GM18517 (cell line): Measurements from ENCODE around the gene GPX7.

Experiments used
- ATAC-seq: cut with Tn5 transposase; IDR thresholded peaks from one replicate; pipeline ENCODE4 v1.9.1; 2021; ENCODE audit warnings: mild to moderate bottlenecking, moderate library complexity; ENCODE audit not compliant: unreplicated experiment

The GPX7 gene

DNA sequence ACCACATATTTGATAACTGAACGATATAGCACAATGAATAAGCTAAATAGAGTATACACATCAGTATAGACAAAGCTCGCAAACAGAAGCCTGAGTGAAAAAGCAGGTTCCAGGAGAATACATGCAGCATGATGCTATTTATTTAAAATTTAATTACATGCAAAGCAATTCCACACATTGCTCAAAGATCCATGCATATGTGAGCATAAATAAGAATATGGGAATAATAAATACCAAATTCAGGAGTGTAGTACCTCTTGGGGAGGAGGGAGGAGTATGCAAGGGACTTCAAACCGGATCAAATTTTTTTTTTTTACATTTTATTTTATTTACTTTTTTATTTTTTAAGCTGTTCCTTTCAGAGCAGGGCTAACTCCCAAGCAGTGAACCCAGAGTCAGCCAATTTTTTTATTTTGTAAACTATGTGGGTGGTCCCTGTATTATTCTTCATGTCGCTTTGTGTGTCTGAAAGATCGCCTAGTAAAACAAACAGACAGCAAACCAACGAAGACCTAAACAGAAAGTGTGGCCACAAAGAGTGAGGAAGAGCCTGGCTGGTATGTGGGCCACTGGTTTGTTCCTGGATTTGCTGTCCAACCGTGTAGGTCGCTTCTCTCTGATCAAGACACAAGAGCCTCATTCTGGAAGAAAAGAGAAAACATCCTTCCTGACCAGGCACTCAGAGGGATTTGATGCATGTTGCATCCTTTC, 26.6 kb downstream of the GPX7 start:
- ATAC-seq, result no peak

DNA sequence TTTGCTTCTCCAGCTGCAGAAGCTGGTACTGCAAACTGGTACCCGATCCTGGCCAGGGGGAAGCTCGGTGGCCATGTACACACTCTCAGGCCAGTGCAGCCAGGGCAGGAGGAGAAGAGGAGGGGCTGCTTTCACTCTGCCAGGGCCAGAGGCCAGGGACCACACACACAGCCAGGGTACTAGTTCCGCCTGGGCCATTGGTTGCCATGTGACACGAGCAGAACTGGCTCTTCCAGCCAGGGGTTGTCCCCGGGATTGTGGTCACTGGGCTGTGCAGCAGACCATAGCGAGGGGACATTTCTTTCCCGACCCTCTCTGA, 27.1 kb downstream of the GPX7 start:
- ATAC-seq, result no peak

DNA sequence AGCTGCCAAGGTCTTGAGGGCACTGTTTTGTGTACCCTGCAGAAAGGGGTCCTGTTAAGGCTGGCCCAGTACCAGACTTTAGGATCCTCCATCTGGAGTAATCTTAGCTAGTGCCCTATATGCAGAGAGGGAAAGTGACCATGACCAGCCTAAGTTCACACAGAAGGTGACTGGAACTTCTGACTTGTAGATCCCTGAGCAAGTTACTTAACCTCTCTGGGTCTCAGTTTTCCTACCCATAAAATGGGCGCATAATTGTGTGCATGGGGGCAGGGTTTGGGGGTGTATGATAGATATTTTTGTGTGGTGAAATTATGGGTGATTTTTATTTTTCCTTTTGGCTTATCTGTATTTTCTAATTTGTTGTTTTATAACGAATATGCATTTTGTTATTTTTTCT, 27.5 kb downstream of the GPX7 start:
- no peak for ATAC-seq

DNA sequence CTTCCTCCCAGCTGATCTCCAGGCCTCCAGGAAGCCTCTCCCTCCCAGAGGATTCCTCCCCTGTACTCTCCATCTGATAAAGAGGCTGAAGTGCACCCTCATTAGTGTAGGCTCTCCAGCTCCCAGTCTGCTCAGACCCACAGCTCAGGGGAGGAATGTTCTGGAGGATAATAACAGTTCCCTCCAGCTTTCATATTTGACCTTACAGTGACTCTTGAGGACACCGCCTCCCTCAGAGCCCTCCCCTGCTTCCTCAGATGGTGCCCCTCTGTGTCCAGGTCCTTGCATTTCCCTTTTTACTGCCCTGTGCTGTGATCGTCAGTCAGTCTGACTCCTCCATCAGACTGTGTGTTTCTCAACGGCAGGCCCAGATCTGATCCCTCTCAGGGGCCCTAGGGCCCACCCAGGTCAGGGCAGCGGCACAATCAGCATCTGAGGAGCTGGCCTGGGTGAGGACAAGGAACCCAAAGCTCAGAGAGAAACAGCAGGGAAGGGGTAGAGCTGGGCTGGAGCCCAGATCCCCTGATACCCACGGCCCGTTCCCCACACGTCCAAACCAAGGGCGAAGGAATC, 29.7 kb downstream of the GPX7 start:
- no peak for ATAC-seq

DNA sequence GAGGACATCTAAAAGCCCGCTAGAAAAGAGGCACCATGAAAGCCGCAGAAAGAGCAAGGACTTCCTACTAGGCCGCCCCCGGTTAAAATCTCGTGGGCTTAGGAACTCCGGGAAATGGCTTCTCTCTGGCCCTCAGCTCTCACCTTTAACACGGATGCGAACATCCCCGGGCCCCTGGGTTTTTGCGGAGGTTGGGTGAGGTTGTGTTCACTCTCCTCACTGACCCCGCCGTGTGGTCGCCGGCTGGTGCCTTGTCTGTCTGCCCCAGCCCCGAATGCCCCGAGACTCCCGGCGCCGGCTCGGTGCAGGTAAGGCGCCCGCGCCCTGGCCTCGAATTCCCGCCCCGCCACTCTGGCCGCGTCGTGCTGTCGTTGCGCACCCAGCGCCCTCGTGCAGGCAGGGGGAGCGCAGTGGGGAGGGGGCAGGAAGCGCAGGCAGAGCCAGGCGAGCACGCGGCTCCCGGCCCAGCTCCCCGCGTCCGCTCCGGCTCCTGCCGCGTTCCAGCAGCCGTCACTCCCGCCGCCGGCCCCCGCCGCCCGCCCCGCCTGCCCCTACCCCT, 30.6 kb downstream of the GPX7 start, which contains the start of gene SHISAL2A:
Gene SHISAL2A (plus strand): TSS at position 437 of the 559 bp plus-strand sequence. CDS start 326 bp downstream, outside the sequence.
- no peak for ATAC-seq

DNA sequence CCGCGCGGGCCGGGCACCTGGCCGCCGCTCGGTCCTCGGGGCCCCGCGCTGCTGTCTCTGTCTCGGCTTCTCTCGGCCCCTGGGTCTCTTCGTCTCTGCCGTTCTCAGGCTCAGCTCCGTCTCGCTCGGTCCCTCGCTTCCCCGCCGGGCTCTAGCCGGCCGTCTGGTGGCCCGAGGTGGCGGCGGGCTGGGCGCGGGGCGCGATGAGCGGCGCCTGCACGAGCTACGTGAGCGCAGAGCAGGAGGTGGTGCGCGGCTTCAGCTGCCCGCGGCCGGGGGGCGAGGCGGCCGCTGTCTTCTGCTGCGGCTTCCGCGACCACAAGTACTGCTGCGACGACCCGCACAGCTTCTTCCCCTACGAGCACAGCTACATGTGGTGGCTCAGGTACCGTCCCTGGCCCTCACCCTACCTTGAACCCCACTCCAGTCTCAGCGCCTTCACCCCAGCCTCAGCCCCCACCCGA, 31.2 kb downstream of the GPX7 start:
- no peak for ATAC-seq

DNA sequence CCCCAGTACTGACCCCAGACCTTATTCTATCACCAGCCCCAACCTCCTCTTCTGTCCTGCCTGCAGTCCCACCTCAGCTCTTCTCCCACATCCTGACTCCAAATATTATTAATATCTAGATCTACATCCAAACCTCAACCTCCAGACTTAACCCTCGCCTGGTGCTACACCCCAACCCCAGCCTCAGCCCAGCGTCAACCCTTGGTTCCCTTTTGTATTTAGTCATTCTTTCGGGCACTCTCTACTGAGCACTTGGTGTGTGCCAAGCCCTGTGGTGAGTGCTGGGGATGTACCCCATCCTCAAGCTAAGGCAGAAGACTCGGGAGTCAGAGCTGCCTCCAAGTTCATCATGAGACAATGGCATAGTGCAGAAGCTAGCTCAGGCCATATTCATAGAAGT, 31.9 kb downstream of the GPX7 start:
- no peak for ATAC-seq

DNA sequence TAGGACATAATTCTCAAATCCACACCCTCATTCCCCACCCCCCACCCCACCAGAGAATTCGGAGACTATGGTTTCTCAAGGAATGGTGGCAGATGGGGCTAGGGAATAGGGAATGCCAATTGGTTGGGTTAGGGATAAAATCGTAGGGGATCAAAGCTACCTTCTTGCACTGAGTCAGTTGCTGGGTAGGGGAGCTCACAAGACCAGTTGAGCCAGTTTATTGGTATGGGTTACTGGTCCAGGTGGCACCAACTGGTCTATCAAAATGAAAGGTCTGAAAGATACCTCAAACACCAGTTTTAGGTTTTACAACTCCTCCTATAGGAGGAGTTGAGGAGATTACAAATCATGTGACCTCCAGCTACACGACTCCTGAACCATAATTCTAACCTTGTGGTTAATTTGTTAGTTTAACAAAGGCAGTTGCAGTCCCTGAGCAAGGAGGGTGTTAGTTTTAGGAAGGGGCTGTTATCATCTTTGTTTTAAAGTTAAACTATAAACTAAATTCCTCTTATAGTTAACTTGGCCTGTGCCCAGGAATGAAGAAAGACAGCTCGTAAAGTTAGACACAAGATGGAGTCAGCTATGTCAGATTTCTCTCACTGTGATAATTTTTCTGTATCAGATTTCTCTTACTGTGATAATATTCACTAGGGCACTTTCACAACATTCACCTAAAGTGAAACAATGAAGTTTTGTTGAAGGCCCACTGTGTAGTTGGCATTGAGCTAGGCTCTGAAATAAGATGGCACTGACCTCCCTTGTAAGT, 33.3 kb downstream of the GPX7 start:
- no peak for ATAC-seq

DNA sequence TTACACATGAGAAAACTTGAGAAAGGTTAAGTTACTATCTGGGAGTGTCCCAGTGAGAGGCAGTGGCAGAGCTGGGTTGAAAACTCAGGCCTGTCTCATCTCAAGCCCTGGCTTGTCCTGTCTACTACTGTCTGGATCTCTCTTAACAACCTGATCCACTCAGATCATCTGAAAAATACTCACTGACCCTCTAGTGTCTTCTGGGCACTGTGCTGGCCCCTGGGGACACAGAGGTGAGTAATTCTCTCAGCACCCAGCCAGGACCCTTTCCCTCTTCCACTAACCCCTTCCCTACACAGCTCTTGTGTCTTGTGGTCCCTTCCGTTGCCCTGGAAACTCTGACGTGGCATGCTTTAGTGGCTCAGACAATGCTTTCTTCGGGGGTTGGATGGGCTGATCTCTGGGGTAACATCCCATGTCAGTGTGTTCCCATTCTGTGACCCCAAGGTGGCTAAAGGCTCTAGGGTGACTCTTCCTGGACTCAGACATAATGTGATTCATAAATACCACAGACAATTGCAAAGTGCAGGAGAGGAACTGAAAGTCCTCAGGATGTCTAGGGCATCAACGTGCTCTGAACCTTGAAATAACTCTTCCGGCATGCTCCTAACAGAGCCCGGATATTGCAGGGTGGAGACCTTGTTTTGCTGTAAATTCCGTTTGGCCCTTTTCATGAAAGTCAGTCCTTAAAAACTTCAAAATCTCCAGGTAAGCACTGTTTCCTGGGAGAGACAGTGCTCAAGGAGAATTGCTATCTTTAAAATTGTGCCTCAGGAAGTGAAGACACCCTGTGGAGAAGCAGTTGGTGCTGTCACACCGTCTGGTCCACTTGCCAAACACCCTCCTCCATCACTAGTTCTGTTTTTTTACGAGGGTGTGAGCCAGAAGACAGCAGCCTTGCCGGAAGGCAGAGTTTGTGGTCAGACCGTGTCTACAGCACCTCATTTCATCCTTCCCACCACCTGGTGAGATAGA, 34.8 kb downstream of the GPX7 start:
- ATAC-seq, result peak; percentile 84

DNA sequence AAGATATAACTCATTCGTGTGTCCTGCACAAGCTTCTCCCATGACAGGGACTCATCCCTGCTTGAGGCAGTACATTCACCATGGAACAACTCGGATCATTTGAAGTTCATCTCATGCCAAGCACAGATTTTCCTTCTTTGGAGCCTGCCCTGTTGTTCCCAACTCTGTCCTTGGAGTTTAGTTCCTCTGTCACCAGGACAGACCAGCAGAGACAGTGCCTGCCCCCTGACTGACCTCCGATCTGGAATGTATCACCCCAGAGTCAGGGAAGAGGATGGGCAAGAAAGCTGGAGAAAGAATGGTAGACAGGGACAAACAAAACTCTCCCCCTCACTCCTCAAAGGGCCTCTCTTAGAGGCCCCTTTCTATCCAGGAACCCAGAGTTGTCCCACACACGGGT, 35.8 kb downstream of the GPX7 start:
- ATAC-seq, result no peak

DNA sequence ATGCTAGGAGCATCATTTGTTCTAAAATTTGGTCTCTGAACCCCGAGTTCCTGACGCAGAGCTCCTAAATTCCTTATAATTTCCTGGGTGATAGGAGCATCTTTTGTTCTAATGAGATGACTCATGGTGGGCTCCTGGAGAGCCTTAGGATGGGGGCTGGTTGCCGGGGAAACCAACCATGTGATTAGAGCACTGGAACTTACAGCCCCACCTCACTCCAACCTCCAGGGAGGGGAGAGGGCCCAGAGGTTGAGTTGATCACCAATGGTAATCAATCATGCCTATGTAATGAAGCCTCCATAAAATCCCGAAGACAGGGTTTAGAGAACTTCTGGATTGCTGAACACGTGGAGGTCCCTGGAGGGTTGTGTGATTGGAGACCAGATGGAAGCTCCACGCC, 38.5 kb downstream of the GPX7 start:
- ATAC-seq, result no peak

DNA sequence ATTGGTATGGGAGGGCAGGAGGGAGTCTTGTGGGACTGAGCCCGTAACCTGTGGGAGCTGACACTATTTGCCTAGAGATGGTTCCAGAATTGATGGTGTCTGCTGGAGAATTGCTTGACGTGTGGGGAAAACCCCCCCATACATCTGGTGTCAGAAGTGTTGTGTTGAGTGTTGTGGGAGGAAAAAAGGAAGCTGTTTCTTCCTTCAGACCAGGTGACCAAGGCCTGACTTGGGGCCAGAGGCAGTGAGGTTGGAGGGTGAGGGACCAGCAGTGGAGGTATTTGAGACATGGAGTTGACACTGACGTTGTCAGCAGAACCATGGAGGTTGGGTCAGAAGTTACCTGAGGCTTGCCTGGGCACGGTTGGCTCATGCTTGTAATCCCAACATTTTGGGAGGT, 39.1 kb downstream of the GPX7 start:
- ATAC-seq, result no peak

DNA sequence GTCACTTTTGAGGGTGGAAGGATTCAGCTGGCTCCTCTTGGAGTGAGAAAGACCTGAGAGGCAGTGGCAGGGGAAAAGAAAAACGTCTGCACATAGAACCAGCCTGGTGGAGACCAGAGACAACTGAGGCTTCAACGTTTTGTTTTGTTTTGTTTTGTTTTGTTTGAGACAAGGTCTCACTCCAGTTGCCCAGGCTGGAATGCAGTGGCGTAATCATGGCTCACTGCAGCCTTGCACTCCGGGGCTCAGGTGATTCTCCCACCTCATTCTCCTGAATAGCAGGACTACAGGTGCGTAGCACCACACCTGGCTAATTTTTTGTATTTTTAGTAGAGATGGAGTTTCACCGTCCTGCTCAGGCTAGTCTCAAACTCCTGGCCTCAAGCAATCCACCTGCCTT, 43.1 kb downstream of the GPX7 start:
- no peak for ATAC-seq

DNA sequence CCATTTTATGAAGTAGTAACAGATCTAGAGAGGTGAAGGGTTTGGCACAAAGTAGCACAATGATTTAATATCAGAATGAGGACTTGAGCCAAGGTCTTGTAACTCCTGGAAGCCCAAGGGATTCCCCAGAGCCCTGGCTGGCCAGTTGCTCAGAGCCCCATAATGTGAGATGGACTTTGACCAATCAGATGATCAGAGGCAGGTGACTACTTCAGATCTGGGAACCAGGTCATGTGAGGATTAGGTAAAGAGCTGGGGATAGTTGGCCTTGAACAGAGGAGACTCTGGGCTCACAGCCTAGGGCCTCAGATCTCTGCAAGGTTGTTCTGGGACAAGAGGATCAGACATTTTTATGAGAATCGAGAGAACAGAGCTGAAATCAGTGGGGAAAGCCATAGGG, 49.7 kb downstream of the GPX7 start:
- no peak for ATAC-seq

DNA sequence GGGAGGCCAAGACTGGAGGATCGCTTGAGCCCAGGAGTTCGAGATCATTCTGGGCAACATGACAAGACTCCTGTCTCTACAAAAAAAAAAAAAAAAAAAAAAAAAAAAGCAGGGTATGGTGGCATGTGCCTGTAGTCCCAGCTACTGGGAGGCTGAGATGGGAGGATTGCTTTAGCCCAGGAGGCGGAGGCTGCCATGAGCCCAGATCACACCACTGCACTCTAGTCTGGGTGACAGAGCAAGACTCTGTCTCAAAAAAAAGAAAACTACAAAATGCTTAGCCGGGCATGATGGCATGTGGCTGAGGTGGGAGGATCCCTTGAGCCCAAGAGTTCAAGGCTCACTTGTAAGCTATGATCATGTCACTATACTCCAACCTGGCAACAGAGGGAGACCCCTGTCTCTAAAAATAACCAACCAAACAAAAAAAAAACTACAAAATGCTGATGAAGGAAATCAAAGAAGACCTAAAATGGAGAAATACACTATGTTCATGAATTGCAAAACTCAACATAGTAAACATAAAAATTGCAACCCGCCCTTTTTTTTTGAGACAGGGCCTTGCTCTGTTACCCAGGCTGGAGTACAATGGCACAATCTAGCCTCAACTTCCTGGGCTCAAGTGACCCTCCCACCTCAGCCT, 51.2 kb downstream of the GPX7 start:
- ATAC-seq, result no peak

DNA sequence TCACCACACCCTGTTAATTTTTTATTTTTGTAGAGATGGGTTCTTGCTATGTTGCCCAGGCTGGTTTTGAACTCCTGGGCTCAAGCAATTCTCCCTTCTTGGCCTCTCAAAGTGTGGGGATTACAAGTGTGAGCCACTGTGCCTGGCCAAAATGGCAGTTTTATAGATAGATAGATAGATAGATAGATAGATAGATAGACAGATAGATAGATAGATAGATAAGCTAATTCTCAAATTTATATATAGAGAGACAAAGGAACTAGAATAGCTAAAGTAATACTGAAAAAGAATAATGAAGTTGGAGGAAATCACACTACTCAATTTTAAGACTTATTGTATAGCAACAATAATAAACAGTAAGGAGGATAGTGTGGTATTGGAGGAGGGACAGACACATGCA, 51.9 kb downstream of the GPX7 start:
- ATAC-seq, result no peak

DNA sequence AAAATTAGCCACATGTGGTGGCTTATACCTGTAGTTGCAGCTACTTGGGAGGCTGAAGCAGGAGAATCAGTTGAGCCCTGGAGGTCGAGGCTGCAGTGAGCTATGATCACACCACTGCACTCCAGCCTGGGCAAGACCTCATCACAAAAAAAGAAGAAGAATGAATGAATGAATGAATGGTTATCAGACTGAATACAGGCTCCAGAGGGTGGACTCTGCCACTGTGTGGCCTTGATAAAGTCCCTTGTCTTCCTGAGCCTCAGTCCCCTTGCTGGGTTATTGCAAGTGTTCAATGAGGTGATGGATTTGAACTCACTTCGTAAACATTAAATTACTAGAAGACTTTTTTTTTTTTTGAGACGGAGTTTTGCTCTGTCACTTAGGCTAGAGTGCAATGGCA, 55.5 kb downstream of the GPX7 start:
- ATAC-seq, result no peak
